ENCODE results near the gene JPT2.

JPT2 gene

GRCh38 chr16:1653023-1653422, 25.1 kb upstream of the JPT2 start:
- DNase-seq = no peak

- DNase-seq = no peak
Observed at GRCh38 chr16:1654505-1655268, 23.4 kb upstream of the JPT2 start.

- DNase-seq = no peak
Observed at GRCh38 chr16:1655269-1655807, 22.7 kb upstream of the JPT2 start.

- no peak for DNase-seq
Observed at GRCh38 chr16:1655909-1656807, 21.9 kb upstream of the JPT2 start.

GRCh38 chr16:1656808-1657617, 21.1 kb upstream of the JPT2 start:
- no peak for DNase-seq

GRCh38 chr16:1657841-1658240, 20.2 kb upstream of the JPT2 start:
- no peak for DNase-seq

- DNase-seq = no peak
Observed at GRCh38 chr16:1659031-1659430, 19.0 kb upstream of the JPT2 start.

GRCh38 chr16:1661826-1662225, 16.3 kb upstream of the JPT2 start:
- no peak for DNase-seq

GRCh38 chr16:1662543-1662942, 15.5 kb upstream of the JPT2 start:
- no peak for DNase-seq

- no peak for DNase-seq
Observed at GRCh38 chr16:1665829-1666228, 12.2 kb upstream of the JPT2 start.

GRCh38 chr16:1666316-1666715, 11.8 kb upstream of the JPT2 start:
- DNase-seq = no peak

- no peak for DNase-seq
Observed at GRCh38 chr16:1667271-1667670, 10.8 kb upstream of the JPT2 start.

GRCh38 chr16:1667916-1668315, 10.2 kb upstream of the JPT2 start:
- no peak for DNase-seq

- no peak for DNase-seq
Observed at GRCh38 chr16:1668612-1669319, 9.3 kb upstream of the JPT2 start.

- DNase-seq = no peak
Observed at GRCh38 chr16:1669698-1670097, 8.4 kb upstream of the JPT2 start.

- no peak for DNase-seq
Observed at GRCh38 chr16:1670371-1670770, 7.7 kb upstream of the JPT2 start.

- no peak for DNase-seq
Observed at GRCh38 chr16:1670866-1671265, 7.2 kb upstream of the JPT2 start.

- DNase-seq = no peak
Observed at GRCh38 chr16:1673424-1674151, 4.5 kb upstream of the JPT2 start.

GRCh38 chr16:1674306-1674705, 3.8 kb upstream of the JPT2 start:
- no peak for DNase-seq

GRCh38 chr16:1674751-1675664, 3.1 kb upstream of the JPT2 start:
- DNase-seq = no peak

GRCh38 chr16:1676661-1677060, 1.4 kb upstream of the JPT2 start:
- no peak for DNase-seq

Measured in CD4-positive, alpha-beta T cell treated with Interleukin-21 for 1 hour (primary cell).